OCI-LY7 (cell line): ENCODE data around the gene CARMIL1. TPM values are rescaled to one million over a fixed set of nuclear protein-coding genes. Genes with fewer than 3 reads are reported as not detected.

ENCODE experiments used
- BruUV-seq: library from RNA; stranded (reverse); fragments of 400-500 nt; replicated peaks from 2 replicates; lab custom pipeline; 2021; lab: Mats Ljungman, UMichigan
- CTCF ChIA-PET: fragments of 300-600 bp; sonication (Branson Sonifier 250); formaldehyde crosslinking; loops from one replicate; lab custom pipeline; 2022; ENCODE audit warnings: antibody characterized with exemption; ENCODE audit not compliant: unreplicated experiment; lab: Charles Lee
- POLR2A ChIA-PET: fragments of 300-600 bp; sonication (Branson Sonifier 250); formaldehyde crosslinking; loops from one replicate; lab custom pipeline; 2022; ENCODE audit warnings: antibody characterized with exemption; lab: Charles Lee
- DNase-seq: peaks from one replicate; pipeline ENCODE4 v3.0.0-alpha.2; 2015; ENCODE audit warnings: low spot score
- H2AFZ ChIP-seq: fragments of 200-600 bp; sonication (generic), shearing (Covaris generic); 2 replicates; pipeline ENCODE4 v1.6.1; 2014; ENCODE audit warnings: mild to moderate bottlenecking, antibody characterized with exemption, low read length, moderate library complexity
- H3K27ac ChIP-seq: fragments of 200-600 bp; sonication (generic); 2 replicates; pipeline ENCODE4 v1.5.1; 2014; ENCODE audit warnings: mixed run types, low read depth, mild to moderate bottlenecking, moderate library complexity, low read length, inconsistent platforms; ENCODE audit not compliant: poor library complexity, severe bottlenecking
- H3K36me3 ChIP-seq: fragments of 200-600 bp; sonication (generic); 2 replicates; pipeline ENCODE4 v1.6.1; 2014; ENCODE audit warnings: mild to moderate bottlenecking, antibody characterized with exemption, low read length, moderate library complexity, mixed read lengths; ENCODE audit not compliant: insufficient read depth
- H3K4me1 ChIP-seq: fragments of 200-600 bp; sonication (generic); 2 replicates; pipeline ENCODE4 v1.5.1; 2014; ENCODE audit warnings: mild to moderate bottlenecking, low read length; ENCODE audit not compliant: insufficient read depth, poor library complexity, severe bottlenecking
- H3K4me2 ChIP-seq: fragments of 200-600 bp; sonication (generic); 2 replicates; pipeline ENCODE4 v1.6.1; 2014; ENCODE audit warnings: mild to moderate bottlenecking, low read length
- H3K4me3 ChIP-seq: fragments of 200-600 bp; sonication (generic); 2 replicates; pipeline ENCODE4 v1.5.1; 2014; ENCODE audit warnings: mild to moderate bottlenecking, low read depth, low read length; ENCODE audit not compliant: poor library complexity, severe bottlenecking
- H3K79me2 ChIP-seq: fragments of 200-600 bp; sonication (generic); 2 replicates; pipeline ENCODE4 v1.6.1; 2016; ENCODE audit warnings: low read depth, mild to moderate bottlenecking, low read length, moderate library complexity, mixed read lengths; ENCODE audit not compliant: insufficient read depth
- H3K9me2 ChIP-seq: fragments of 200-600 bp; sonication (generic); 2 replicates; pipeline ENCODE4 v1.6.1; 2016; ENCODE audit warnings: mild to moderate bottlenecking, low read length, mixed read lengths; ENCODE audit not compliant: insufficient read depth
- H3K9me3 ChIP-seq: fragments of 200-600 bp; sonication (generic); 2 replicates; pipeline ENCODE4 v1.6.1; 2014; ENCODE audit warnings: mild to moderate bottlenecking, mixed run types, low read length, mixed read lengths
- H4K20me1 ChIP-seq: fragments of 200-600 bp; sonication (generic); 2 replicates; pipeline ENCODE4 v1.6.1; 2014; ENCODE audit warnings: mild to moderate bottlenecking, antibody characterized with exemption, low read length, moderate library complexity, mixed read lengths; ENCODE audit not compliant: insufficient read depth
- EZH2phosphoT487 ChIP-seq: fragments of 200-600 bp; sonication (generic); IDR thresholded peaks from 2 replicates; pipeline ENCODE4 v1.6.1; 2018; ENCODE audit warnings: low read depth, borderline replicate concordance, mild to moderate bottlenecking, mixed run types, antibody characterized with exemption, low read length, moderate library complexity, mixed read lengths
- intact Hi-C: fragments of 100-400 bp; cut with micrococcal nuclease; formaldehyde crosslinking; loops from one replicate; pipeline ENCODE4 v1.10.0; 2022; ENCODE audit not compliant: unreplicated experiment
- total RNA-seq, 2 experiments: library from RNA; depleted of rRNA in 1 of 2; stranded (reverse); fragments of >200 nt in 1 of 2; shearing (Covaris generic) in 1 of 2; gene quantifications; 2 replicates each; pipeline ENCODE4 v1.2.3, GENCODE V29; 2014 to 2022
- TF ChIP-seq, protein P1 (sequence below): fragments of 200-600 bp; sonication (generic); conservative IDR thresholded peaks from 2 replicates; pipeline ENCODE4 v1.5.1; 2014; ENCODE audit warnings: mild to moderate bottlenecking, antibody characterized with exemption, low read length, moderate library complexity, mixed read lengths

Gene CARMIL1
- total RNA-seq, 2 experiments from 2014 or later = 25.5 to 40.1 TPM

DNA sequence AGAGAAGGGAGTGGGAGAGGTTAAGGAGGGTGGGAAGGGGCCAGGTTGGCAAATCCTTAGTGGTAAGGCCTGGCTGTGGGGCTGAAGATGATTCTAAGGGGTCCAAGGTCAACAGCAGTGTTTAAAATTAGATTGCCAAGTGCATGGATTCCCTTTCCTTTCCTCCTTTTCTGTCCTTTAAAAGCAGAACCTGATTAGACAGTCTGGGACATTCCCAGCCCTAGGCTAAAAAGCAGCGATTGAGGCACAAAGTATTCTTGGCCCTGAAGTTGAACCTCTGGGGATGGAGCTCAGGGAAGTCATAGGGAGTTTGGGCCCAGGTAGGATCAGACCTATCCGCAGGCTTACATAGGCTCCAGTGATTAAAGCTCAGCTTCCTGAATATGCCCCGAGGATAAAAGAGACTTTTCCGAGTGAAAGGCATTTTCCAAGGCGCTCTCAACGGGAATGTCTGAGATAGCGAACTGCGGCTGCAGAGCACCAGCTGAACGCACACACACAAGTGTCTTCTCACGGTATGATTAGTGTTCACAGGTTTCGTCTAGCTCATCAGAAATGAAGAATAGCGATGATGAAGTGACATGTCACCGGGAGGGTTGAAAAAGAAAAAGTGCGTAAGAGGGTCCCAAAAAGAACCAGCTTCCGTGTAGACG lies 787 bp upstream of the CARMIL1 start:
- no peaks in the 10 kb centered on the region for H3K9me3 ChIP-seq
- peaks cover 4% of the 10 kb centered on the region; the same call in 1 of the 2 replicates for H4K20me1 ChIP-seq
- CTCF ChIA-PET = interaction anchor here (1.0 to 3.8 kb wide), 5 partner anchors 10 to 212 kb away, joined by 3 to 28 read pairs (median 6); no protein-coding TSS in a partner anchor
- no TSS peak for BruUV-seq
- peak overlapping the region; percentile 86 for H3K4me2 ChIP-seq
- DNase-seq = no peak
- H3K27ac ChIP-seq = peak overlapping the region; percentile 47
- intact Hi-C loops = loop anchor here (1.0 to 2.0 kb wide), 4 partner anchors 98 to 278 kb away; no protein-coding TSS in a partner anchor
- H3K36me3 ChIP-seq = peaks cover 20% of the 10 kb centered on the region
- peak overlapping the region; percentile 99 for H3K4me3 ChIP-seq
- peaks cover 52% of the 10 kb centered on the region for H3K4me1 ChIP-seq
- peak overlapping the region; percentile 98 for H2AFZ ChIP-seq
- TF ChIP-seq EZH2phosphoT487 = no peak
- TF ChIP-seq, protein P1, sequence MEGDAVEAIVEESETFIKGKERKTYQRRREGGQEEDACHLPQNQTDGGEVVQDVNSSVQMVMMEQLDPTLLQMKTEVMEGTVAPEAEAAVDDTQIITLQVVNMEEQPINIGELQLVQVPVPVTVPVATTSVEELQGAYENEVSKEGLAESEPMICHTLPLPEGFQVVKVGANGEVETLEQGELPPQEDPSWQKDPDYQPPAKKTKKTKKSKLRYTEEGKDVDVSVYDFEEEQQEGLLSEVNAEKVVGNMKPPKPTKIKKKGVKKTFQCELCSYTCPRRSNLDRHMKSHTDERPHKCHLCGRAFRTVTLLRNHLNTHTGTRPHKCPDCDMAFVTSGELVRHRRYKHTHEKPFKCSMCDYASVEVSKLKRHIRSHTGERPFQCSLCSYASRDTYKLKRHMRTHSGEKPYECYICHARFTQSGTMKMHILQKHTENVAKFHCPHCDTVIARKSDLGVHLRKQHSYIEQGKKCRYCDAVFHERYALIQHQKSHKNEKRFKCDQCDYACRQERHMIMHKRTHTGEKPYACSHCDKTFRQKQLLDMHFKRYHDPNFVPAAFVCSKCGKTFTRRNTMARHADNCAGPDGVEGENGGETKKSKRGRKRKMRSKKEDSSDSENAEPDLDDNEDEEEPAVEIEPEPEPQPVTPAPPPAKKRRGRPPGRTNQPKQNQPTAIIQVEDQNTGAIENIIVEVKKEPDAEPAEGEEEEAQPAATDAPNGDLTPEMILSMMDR = no peak
- POLR2A ChIA-PET = interaction anchor here (0.6 to 4.1 kb wide), 19 partner anchors 12 to 212 kb away, joined by 3 to 25 read pairs (median 4); no protein-coding TSS in a partner anchor
- H3K9me2 ChIP-seq = no peaks in the 10 kb centered on the region
- peaks cover 42% of the 10 kb centered on the region for H3K79me2 ChIP-seq

DNA sequence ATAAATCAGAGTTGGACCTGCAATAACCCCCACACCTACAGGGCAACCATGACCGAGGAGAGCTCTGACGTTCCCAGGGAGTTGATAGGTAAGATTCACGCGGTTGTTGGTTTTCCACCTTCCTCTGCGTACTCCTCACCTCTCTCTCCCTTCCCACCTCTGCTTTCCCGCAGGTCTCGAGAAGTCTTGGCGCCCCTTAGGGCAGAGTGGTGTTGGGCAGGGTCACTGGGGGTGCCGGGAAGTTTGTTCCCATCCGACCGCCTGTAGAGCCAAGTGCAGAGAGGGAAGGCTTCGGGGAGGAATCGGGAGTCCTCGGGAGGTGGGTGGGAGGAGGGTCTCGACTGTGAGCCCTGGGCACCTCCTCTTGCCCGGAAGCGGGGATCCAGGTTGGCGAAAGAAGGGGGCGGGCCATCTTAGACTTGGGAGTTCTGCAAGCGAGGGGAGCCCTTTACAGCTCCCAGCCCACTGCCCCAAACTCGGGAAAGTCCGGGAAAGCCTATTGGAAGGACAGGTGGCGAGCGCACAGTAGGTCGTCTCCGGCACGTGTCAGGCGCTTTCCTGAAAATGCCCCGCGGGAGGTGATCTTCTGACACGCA lies 672 bp downstream of the CARMIL1 start:
- peak overlapping the region; percentile 86 for H3K4me2 ChIP-seq
- ChIA-PET POLR2A (interaction anchor here (0.6 to 4.1 kb wide), 15 partner anchors 18 to 210 kb away, joined by 3 to 25 read pairs (median 5); no protein-coding TSS in a partner anchor), CTCF (interaction anchor here (1.0 to 3.8 kb wide), 3 partner anchors 22 to 211 kb away, joined by 3 to 28 read pairs (median 7); no protein-coding TSS in a partner anchor)
- no peak for TF ChIP-seq EZH2phosphoT487
- TF ChIP-seq, protein P1 = no peak
- H3K4me1 ChIP-seq = peaks cover 55% of the 10 kb centered on the region
- peak overlapping the region; percentile 98; the same call in 1 of the 2 replicates for H2AFZ ChIP-seq
- BruUV-seq = no TSS peak
- peak overlapping the region; percentile 47 for H3K27ac ChIP-seq
- H4K20me1 ChIP-seq = peaks cover 4% of the 10 kb centered on the region; the same call in 1 of the 2 replicates
- H3K79me2 ChIP-seq = peaks cover 54% of the 10 kb centered on the region
- H3K9me3 ChIP-seq = no peaks in the 10 kb centered on the region
- intact Hi-C loops = loop anchor here (1.0 to 2.0 kb wide), 4 partner anchors 87 to 127 kb away; no protein-coding TSS in a partner anchor
- peak overlapping the region; percentile 99 for H3K4me3 ChIP-seq
- no peaks in the 10 kb centered on the region for H3K9me2 ChIP-seq
- peaks cover 24% of the 10 kb centered on the region for H3K36me3 ChIP-seq
- no peak for DNase-seq
